ENCODE data around the gene NUCKS1.

Gene NUCKS1

DNA sequence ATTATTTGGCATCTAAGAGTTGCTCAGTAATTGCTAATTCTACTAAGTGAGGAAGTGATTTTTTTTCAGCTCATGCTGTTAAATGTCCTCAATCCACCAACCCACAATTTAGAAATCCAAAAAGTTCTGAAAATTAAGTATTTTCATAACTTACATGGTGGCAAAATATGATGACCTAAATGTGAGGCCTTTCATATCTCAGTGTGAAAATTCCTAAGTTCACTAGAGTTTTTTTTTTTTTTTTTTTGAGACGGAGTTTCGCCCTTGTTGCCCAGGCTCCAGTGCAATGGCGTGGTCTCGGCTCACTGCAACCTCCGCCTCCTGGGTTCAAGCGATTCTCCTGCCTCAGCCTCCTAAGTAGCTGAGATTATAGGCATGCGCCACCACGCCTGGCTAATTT is 5.6 kb downstream of the NUCKS1 start:
- H3K4me3 ChIP-seq (ENCODE audit: low read depth, low read length) = no peak overlapping the region
- peaks cover 21% of the 10 kb centered on the region for H3K36me3 ChIP-seq
- no peak for DNase-seq
- H3K4me1 ChIP-seq = peaks cover 8% of the 10 kb centered on the region
- TF ChIP-seq CTCF (IDR thresholded peaks at IDR 0.05; ENCODE audit: low read depth, low read length) = no peak
- H3K27me3 ChIP-seq = no peaks in the 10 kb centered on the region
- H3K9me3 ChIP-seq = no peaks in the 10 kb centered on the region

- no peak for DNase-seq
- H3K4me3 ChIP-seq (ENCODE audit: low read depth, low read length) = no peak overlapping the region
- peaks cover 23% of the 10 kb centered on the region for H3K36me3 ChIP-seq
Measured at GRCh38 chr1:205743977-205744376, 6.0 kb downstream of the NUCKS1 start.

GRCh38 chr1:205741681-205742080 is 8.3 kb downstream of the NUCKS1 start:
- Histone ChIP-seq H3K4me1 (peaks cover 3% of the 10 kb centered on the region; the same call in 1 of the 2 replicates), H3K9me3 (no peaks in the 10 kb centered on the region), H3K27me3 (no peaks in the 10 kb centered on the region), H3K4me3 (ENCODE audit: low read depth, low read length) (no peak overlapping the region), H3K36me3 (peaks cover 28% of the 10 kb centered on the region)
- no peak for TF ChIP-seq CTCF (IDR thresholded peaks at IDR 0.05; ENCODE audit: low read depth, low read length)
- no peak for DNase-seq

More at GRCh38 chr1:205743977-205744376, 6.0 kb downstream of the NUCKS1 start:
- TF ChIP-seq CTCF (IDR thresholded peaks at IDR 0.05; ENCODE audit: low read depth, low read length) = no peak
- no peaks in the 10 kb centered on the region for H3K27me3 ChIP-seq
- H3K9me3 ChIP-seq = no peaks in the 10 kb centered on the region
- H3K4me1 ChIP-seq = peaks cover 8% of the 10 kb centered on the region

DNA sequence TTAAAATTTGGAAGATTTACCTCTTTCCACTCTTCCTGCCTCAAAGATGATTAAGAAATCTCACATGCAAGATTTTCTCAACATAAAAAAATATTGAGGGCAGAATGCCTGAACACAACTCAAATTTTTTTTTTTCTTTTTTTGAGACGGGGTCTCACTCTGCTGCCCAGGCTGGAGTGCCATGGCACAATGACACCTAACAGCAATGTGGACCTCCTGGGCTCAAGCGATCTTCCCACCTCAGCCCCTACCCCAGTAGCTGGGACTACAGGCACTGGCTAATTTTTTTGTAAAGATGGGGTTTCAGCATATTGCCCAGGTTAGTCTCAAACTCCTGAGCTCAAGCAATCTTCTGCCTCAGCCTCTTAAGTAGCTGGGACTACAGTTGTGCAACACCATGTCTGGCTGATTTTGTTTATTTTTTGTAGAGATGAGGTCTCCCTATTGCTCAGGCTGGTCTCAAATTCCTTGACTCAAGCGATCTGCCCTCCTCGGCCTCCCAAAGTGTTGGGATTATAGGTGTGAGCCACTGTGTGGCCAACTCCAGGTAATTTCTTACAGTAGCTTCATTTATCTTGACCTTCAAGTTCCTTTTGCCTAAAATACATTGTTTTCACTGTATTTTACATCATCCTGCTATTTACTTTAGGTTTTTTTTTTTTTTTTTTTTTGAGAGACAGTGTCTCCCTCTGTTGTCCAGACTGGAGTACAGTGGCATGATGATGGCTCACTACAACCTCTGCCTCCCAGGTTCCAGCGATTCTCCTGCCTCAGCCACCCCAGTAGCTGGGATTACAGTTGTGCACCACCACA is 10.4 kb downstream of the NUCKS1 start:
- H3K27me3 ChIP-seq = no peaks in the 10 kb centered on the region
- no peaks in the 10 kb centered on the region for H3K9me3 ChIP-seq
- H3K4me3 ChIP-seq (ENCODE audit: low read depth, low read length) = no peak overlapping the region
- H3K36me3 ChIP-seq = peaks cover 44% of the 10 kb centered on the region
- no peak for DNase-seq
- TF ChIP-seq CTCF (IDR thresholded peaks at IDR 0.05; ENCODE audit: low read depth, low read length) = 0 out of 2 replicates have a peak, but pooled peaks have one; percentile 13
- H3K4me1 ChIP-seq = 0 out of 2 replicates have a peak, but pooled peaks cover 2% of the 10 kb centered on the region

DNA sequence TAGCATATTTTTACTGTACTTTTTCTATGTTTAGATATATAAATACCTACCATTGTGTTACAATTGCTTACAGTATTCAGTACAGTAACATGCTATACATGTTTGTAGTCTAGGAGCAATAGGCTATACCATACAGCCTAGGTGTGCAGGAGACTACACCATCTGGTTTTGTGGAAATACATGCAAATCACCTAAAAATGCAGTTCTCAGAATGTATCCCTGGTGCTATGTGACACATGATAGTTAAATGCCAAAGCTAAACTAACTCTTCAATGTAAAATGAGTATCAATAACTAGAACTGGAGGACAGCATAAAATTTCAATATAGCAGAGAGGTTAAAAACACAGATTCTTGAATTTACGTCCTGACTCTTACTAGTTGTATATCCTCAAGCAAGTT is 14.8 kb downstream of the NUCKS1 start:
- H3K4me1 ChIP-seq = no peaks in the 10 kb centered on the region
- H3K9me3 ChIP-seq = no peaks in the 10 kb centered on the region
- peaks cover 54% of the 10 kb centered on the region for H3K36me3 ChIP-seq
- no peak overlapping the region for H3K4me3 ChIP-seq (ENCODE audit: low read depth, low read length)
- no peak for TF ChIP-seq CTCF (IDR thresholded peaks at IDR 0.05; ENCODE audit: low read depth, low read length)
- DNase-seq = no peak
- no peaks in the 10 kb centered on the region for H3K27me3 ChIP-seq

- no peaks in the 10 kb centered on the region for H3K9me3 ChIP-seq
- no peaks in the 10 kb centered on the region for H3K27me3 ChIP-seq
- H3K36me3 ChIP-seq = peaks cover 56% of the 10 kb centered on the region
- no peak for TF ChIP-seq CTCF (IDR thresholded peaks at IDR 0.05; ENCODE audit: low read depth, low read length)
- H3K4me1 ChIP-seq = no peaks in the 10 kb centered on the region
- no peak overlapping the region for H3K4me3 ChIP-seq (ENCODE audit: low read depth, low read length)
- DNase-seq = no peak
Measured at GRCh38 chr1:205733438-205734175, 16.4 kb downstream of the NUCKS1 start.

Measured in BE2C (cell line).